Vagina (tissue), 2 donors: Measurements from ENCODE around the gene GLG1.

Experiments used
- CTCF ChIP-seq, 3 experiments: fragments of 450-650 bp in 2 of 3; fragments of 200-600 bp in 1 of 3; sonication (generic) in 1 of 3; IDR thresholded peaks; one replicate each; pipeline ENCODE4 v1.5.1; 2017 to 2019; ENCODE audit warnings: antibody characterized with exemption in 3 of 3, mild to moderate bottlenecking in 2 of 3, moderate library complexity in 2 of 3
- POLR2A ChIP-seq, 2 donors: fragments of 450-650 bp; IDR thresholded peaks; one replicate each; pipeline ENCODE4 v1.6.1; 2017; ENCODE audit warnings: antibody characterized with exemption in 2 of 2, mild to moderate bottlenecking in 2 of 2, moderate library complexity in 2 of 2
- POLR2AphosphoS5 ChIP-seq, 2 donors: sonication (generic); formaldehyde crosslinking; IDR thresholded peaks; one replicate each; pipeline ENCODE4 v1.9.0; 2017; ENCODE audit warnings: antibody characterized with exemption in 2 of 2, mild to moderate bottlenecking in 2 of 2, low read depth in 1 of 2; ENCODE audit not compliant: insufficient read depth in 1 of 2

- TF ChIP-seq CTCF (IDR thresholded peaks at IDR 0.05) (no peak), POLR2AphosphoS5 (IDR thresholded peaks at IDR 0.05; ENCODE audit: insufficient read depth in 1 of 2, low read depth in 1 of 2) (no peak), POLR2A (IDR thresholded peaks at IDR 0.05) (no peak)
These were observed 43.1 kb downstream of the GLG1 start for GRCh38 chr16:74563828-74564263.
